GM19395 (cell line): ENCODE results near the gene HLA-DRB5.
"Not testable (repeated sequence)": the region's sequence is repeated elsewhere in the genome, so short reads cannot be mapped to it uniquely, and the experiment has no call there.

Experiments used
- ATAC-seq: cut with Tn5 transposase; IDR thresholded peaks from one replicate; pipeline ENCODE4 v1.9.1; 2021; ENCODE audit warnings: mild to moderate bottlenecking, moderate library complexity; ENCODE audit not compliant: unreplicated experiment

Gene HLA-DRB5

GRCh38 chr6:32529697-32530430, at the start of gene HLA-DRB5:
Gene HLA-DRB5 (minus strand): TSS chr6:32530287. CDS start chr6:32530224, 63 bp downstream.
- ATAC-seq, result peak; percentile 86

- no peak for ATAC-seq
Observed at GRCh38 chr6:32578962-32579361, 48.9 kb upstream of the HLA-DRB5 start.

GRCh38 chr6:32577493-32577892, 47.4 kb upstream of the HLA-DRB5 start:
- not testable (repeated sequence) for ATAC-seq

GRCh38 chr6:32576250-32576649, 46.2 kb upstream of the HLA-DRB5 start:
- no peak for ATAC-seq

GRCh38 chr6:32570363-32570905, 40.3 kb upstream of the HLA-DRB5 start:
- ATAC-seq, result no peak

- no peak for ATAC-seq
Observed at GRCh38 chr6:32568561-32568960, 38.5 kb upstream of the HLA-DRB5 start.

- ATAC-seq, result no peak
Observed at GRCh38 chr6:32566957-32567356, 36.9 kb upstream of the HLA-DRB5 start.

- ATAC-seq, result no peak
Observed at GRCh38 chr6:32565511-32565910, 35.4 kb upstream of the HLA-DRB5 start.

- ATAC-seq, result no peak
Observed at GRCh38 chr6:32562940-32563339, 32.9 kb upstream of the HLA-DRB5 start.

GRCh38 chr6:32559747-32560146, 29.7 kb upstream of the HLA-DRB5 start:
- ATAC-seq, result no peak

GRCh38 chr6:32558426-32559057, 28.5 kb upstream of the HLA-DRB5 start:
- ATAC-seq, result no peak

GRCh38 chr6:32554116-32554965, 24.3 kb upstream of the HLA-DRB5 start:
- ATAC-seq, result no peak

- ATAC-seq, result no peak
Observed at GRCh38 chr6:32553037-32553742, 23.1 kb upstream of the HLA-DRB5 start.

- no peak for ATAC-seq
Observed at GRCh38 chr6:32551410-32551809, 21.3 kb upstream of the HLA-DRB5 start.

- ATAC-seq, result no peak
Observed at GRCh38 chr6:32539839-32540238, 9.8 kb upstream of the HLA-DRB5 start.

GRCh38 chr6:32530431-32530793, 325 bp upstream of the HLA-DRB5 start:
- ATAC-seq, result peak; percentile 31

GRCh38 chr6:32522302-32523047, 7.6 kb downstream of the HLA-DRB5 start:
- ATAC-seq, result no peak

- ATAC-seq, result no peak
Observed at GRCh38 chr6:32519910-32520258, 10.2 kb downstream of the HLA-DRB5 start.

- ATAC-seq, result no peak
Observed at GRCh38 chr6:32519118-32519909, 10.8 kb downstream of the HLA-DRB5 start.
